ENCODE measurements around the gene IWS1. TPM values are rescaled to one million over a fixed set of nuclear protein-coding genes. Genes with fewer than 3 reads are reported as not detected.

The IWS1 gene
- total RNA-seq, 1 experiment from 2014 or later = 56.0 TPM

GRCh38 chr2:127451981-127452380 lies 74.3 kb downstream of the IWS1 start:
- H3K4me3 Mint-ChIP-seq (ENCODE audit: unreplicated experiment) = no peak overlapping the region
- no peaks in the 10 kb centered on the region for H3K27me3 Mint-ChIP-seq (ENCODE audit: insufficient read depth, unreplicated experiment)
- Histone ChIP-seq H3K27me3 (replicated peaks; ENCODE audit: control insufficient read depth, insufficient read depth, low read length) (no peaks in the 10 kb centered on the region), H3K36me3 (ENCODE audit: control insufficient read depth, insufficient read depth, low read length) (peaks cover 1% of the 10 kb centered on the region), H3K4me1 (peaks cover 34% of the 10 kb centered on the region), H3K4me3 (ENCODE audit: low read depth, low read length) (no peak overlapping the region), H3K9me3 (no peaks in the 10 kb centered on the region)
- ChIA-PET CTCF (no interaction called here), POLR2A (no interaction called here)
- intact Hi-C loops (cut with micrococcal nuclease; ENCODE audit: unreplicated experiment) = no loop called here
- no peaks in the 10 kb centered on the region for H3K9me3 Mint-ChIP-seq (ENCODE audit: unreplicated experiment)
- no peak for TF ChIP-seq CTCF (IDR thresholded peaks at IDR 0.05; ENCODE audit: insufficient read depth in 1 of 2, low read depth in 1 of 2, low read length in 1 of 2, severe bottlenecking in 1 of 2, unreplicated experiment in 1 of 2)
- no TSS peak for BruUV-seq (replicated peaks)
- no peak overlapping the region for H3K27ac Mint-ChIP-seq (ENCODE audit: unreplicated experiment)
- DNase-seq = no peak
- H3K4me1 Mint-ChIP-seq (ENCODE audit: low read depth, unreplicated experiment) = peaks cover 25% of the 10 kb centered on the region
- no peaks in the 10 kb centered on the region for H3K36me3 Mint-ChIP-seq (ENCODE audit: insufficient read depth, unreplicated experiment)

- intact Hi-C loops (cut with micrococcal nuclease; ENCODE audit: unreplicated experiment) = no loop called here
- peaks cover 18% of the 10 kb centered on the region for H3K4me1 ChIP-seq
- Mint-ChIP-seq H3K36me3 (ENCODE audit: insufficient read depth, unreplicated experiment) (no peaks in the 10 kb centered on the region), H3K4me1 (ENCODE audit: low read depth, unreplicated experiment) (peaks cover 11% of the 10 kb centered on the region), H3K27me3 (ENCODE audit: insufficient read depth, unreplicated experiment) (no peaks in the 10 kb centered on the region), H3K9me3 (ENCODE audit: unreplicated experiment) (peaks cover 6% of the 10 kb centered on the region), H3K4me3 (ENCODE audit: unreplicated experiment) (no peak overlapping the region), H3K27ac (ENCODE audit: unreplicated experiment) (no peak overlapping the region)
- POLR2A ChIA-PET = no interaction called here
- DNase-seq = no peak
- no peak overlapping the region for H3K4me3 ChIP-seq (ENCODE audit: low read depth, low read length)
- CTCF ChIA-PET = no interaction called here
- H3K27me3 ChIP-seq (replicated peaks; ENCODE audit: control insufficient read depth, insufficient read depth, low read length) = no peaks in the 10 kb centered on the region
- no peak for TF ChIP-seq CTCF (IDR thresholded peaks at IDR 0.05; ENCODE audit: insufficient read depth in 1 of 2, low read depth in 1 of 2, low read length in 1 of 2, severe bottlenecking in 1 of 2, unreplicated experiment in 1 of 2)
- no TSS peak for BruUV-seq (replicated peaks)
- peaks cover 2% of the 10 kb centered on the region; the same call in 1 of the 2 replicates for H3K9me3 ChIP-seq
- H3K36me3 ChIP-seq (ENCODE audit: control insufficient read depth, insufficient read depth, low read length) = no peaks in the 10 kb centered on the region; the same call in 1 of the 2 replicates
Observed at GRCh38 chr2:127449898-127450297, 76.4 kb downstream of the IWS1 start.

GRCh38 chr2:127449414-127449813 lies 76.9 kb downstream of the IWS1 start:
- no peak overlapping the region for H3K27ac Mint-ChIP-seq (ENCODE audit: unreplicated experiment)

More at GRCh38 chr2:127449414-127449813, 76.9 kb downstream of the IWS1 start:
- Mint-ChIP-seq H3K4me3 (ENCODE audit: unreplicated experiment) (no peak overlapping the region), H3K36me3 (ENCODE audit: insufficient read depth, unreplicated experiment) (no peaks in the 10 kb centered on the region), H3K9me3 (ENCODE audit: unreplicated experiment) (peaks cover 10% of the 10 kb centered on the region), H3K4me1 (ENCODE audit: low read depth, unreplicated experiment) (peaks cover 11% of the 10 kb centered on the region), H3K27me3 (ENCODE audit: insufficient read depth, unreplicated experiment) (no peaks in the 10 kb centered on the region)
- DNase-seq = no peak
- ChIA-PET POLR2A (no interaction called here), CTCF (no interaction called here)
- H3K4me1 ChIP-seq = peaks cover 14% of the 10 kb centered on the region
- H3K4me3 ChIP-seq (ENCODE audit: low read depth, low read length) = no peak overlapping the region
- H3K9me3 ChIP-seq = peaks cover 4% of the 10 kb centered on the region; the same call in 1 of the 2 replicates
- H3K27me3 ChIP-seq (replicated peaks; ENCODE audit: control insufficient read depth, insufficient read depth, low read length) = no peaks in the 10 kb centered on the region
- no peak for TF ChIP-seq CTCF (IDR thresholded peaks at IDR 0.05; ENCODE audit: insufficient read depth in 1 of 2, low read depth in 1 of 2, low read length in 1 of 2, severe bottlenecking in 1 of 2, unreplicated experiment in 1 of 2)
- intact Hi-C loops (cut with micrococcal nuclease; ENCODE audit: unreplicated experiment) = no loop called here
- H3K36me3 ChIP-seq (ENCODE audit: control insufficient read depth, insufficient read depth, low read length) = no peaks in the 10 kb centered on the region; the same call in 1 of the 2 replicates
- BruUV-seq (replicated peaks) = no TSS peak

Data from Caco-2 (cell line).